Measurements from ENCODE around the gene OR4S1.
"Not testable (repeated sequence)": the region's sequence is repeated elsewhere in the genome, so short reads cannot be mapped to it uniquely, and the experiment has no call there.

GRCh38 chr11:48346286-48346685 lies 40.3 kb downstream of the OR4S1 start:
- TF ChIP-seq CTCF, POLR2A (IDR thresholded peaks at IDR 0.05): not testable (repeated sequence)
